Esophagus mucosa (tissue), 1 donor: ENCODE results near the gene SATB1. TPM values are rescaled to one million over a fixed set of nuclear protein-coding genes. Genes with fewer than 3 reads are reported as not detected.
"Not testable (repeated sequence)": the region's sequence is repeated elsewhere in the genome, so short reads cannot be mapped to it uniquely, and the experiment has no call there.

ENCODE experiments used
- ATAC-seq: fragments of 200-7000 bp; cut with Tn5 transposase; one replicate; pipeline ENCODE4 v1.9.1; 2020
- total RNA-seq: library from RNA; stranded (reverse); gene quantifications from one replicate; pipeline ENCODE4 v1.2.4, GENCODE V29; 2023
- donor health status: DM: yes; HTN: yes; CAD: no.

The SATB1 gene
- total RNA-seq, 1 donor from 2014 or later, result 7.9 TPM

- ATAC-seq, result no peak
Measured at GRCh38 chr3:18351069-18351628, 74.0 kb downstream of the SATB1 start.

GRCh38 chr3:18349197-18349798 is 75.8 kb downstream of the SATB1 start:
- ATAC-seq, result no peak

GRCh38 chr3:18346097-18346496 is 79.0 kb downstream of the SATB1 start:
- no peak for ATAC-seq

- ATAC-seq, result no peak
Measured at GRCh38 chr3:18345015-18345367, 80.1 kb downstream of the SATB1 start.

GRCh38 chr3:18344306-18345014 is 80.7 kb downstream of the SATB1 start:
- ATAC-seq, result no peak

- no peak for ATAC-seq
Measured at GRCh38 chr3:18343809-18344208, 81.3 kb downstream of the SATB1 start.

GRCh38 chr3:18338827-18339514 is 86.2 kb downstream of the SATB1 start:
- ATAC-seq, result no peak

- ATAC-seq, result no peak
Measured at GRCh38 chr3:18337231-18337630, 87.9 kb downstream of the SATB1 start.

GRCh38 chr3:18334837-18335601 is 90.1 kb downstream of the SATB1 start:
- no peak for ATAC-seq

GRCh38 chr3:18330772-18331441 is 94.2 kb downstream of the SATB1 start:
- not testable (repeated sequence) for ATAC-seq

- no peak for ATAC-seq
Measured at GRCh38 chr3:18308096-18308650, 117.0 kb downstream of the SATB1 start.

GRCh38 chr3:18307529-18307928 is 117.6 kb downstream of the SATB1 start:
- ATAC-seq, result peak; percentile 85

- no peak for ATAC-seq
Measured at GRCh38 chr3:18302517-18302916, 122.6 kb downstream of the SATB1 start.

GRCh38 chr3:18301781-18302180 is 123.4 kb downstream of the SATB1 start:
- no peak for ATAC-seq

- ATAC-seq, result no peak
Measured at GRCh38 chr3:18300916-18301315, 124.2 kb downstream of the SATB1 start.

GRCh38 chr3:18297126-18297525 is 128.0 kb downstream of the SATB1 start:
- ATAC-seq, result no peak
